ENCODE data around the gene THBS3.

- TF ChIP-seq RAD21 (IDR thresholded peaks at IDR 0.05; ENCODE audit: low read depth) (no peak), EP300 (IDR thresholded peaks at IDR 0.05; ENCODE audit: borderline replicate concordance) (no peak), MAX (IDR thresholded peaks at IDR 0.05) (no peak), EGR1 (IDR thresholded peaks at IDR 0.05) (no peak), REST (IDR thresholded peaks at IDR 0.05; ENCODE audit: low read depth) (no peak), USF1 (IDR thresholded peaks at IDR 0.05) (no peak), YY1 (IDR thresholded peaks at IDR 0.05; ENCODE audit: low read depth) (no peak), NFIC (IDR thresholded peaks at IDR 0.05) (no peak), ZBTB7A (IDR thresholded peaks at IDR 0.05; ENCODE audit: low read depth) (no peak), CEBPB (IDR thresholded peaks at IDR 0.05) (no peak), CREB1 (IDR thresholded peaks at IDR 0.05; ENCODE audit: low read depth) (no peak), FOXM1 (IDR thresholded peaks at IDR 0.05; ENCODE audit: borderline replicate concordance, low read depth) (no peak), TAF1 (IDR thresholded peaks at IDR 0.05; ENCODE audit: low read depth) (no peak)
These were observed 26.2 kb downstream of the THBS3 start for GRCh38 chr1:155181371-155182051.
